Measurements from ENCODE around the gene DHX16.

- no peak for TF ChIP-seq CTCF (IDR thresholded peaks at IDR 0.05)
- no peak for TF ChIP-seq POLR2A (IDR thresholded peaks at IDR 0.05)
These were observed 30.2 kb upstream of the DHX16 start for GRCh38 chr6:30703011-30703410.

Data from vagina (tissue), 2 donors.